ENCODE data around the gene PRKG1.

Gene PRKG1

GRCh38 chr10:52313933-52314821 lies 1239.9 kb downstream of the PRKG1 start, which contains the start of gene DKK1:
TSS of gene DKK1 (plus strand) at chr10:52314281. CDS start at chr10:52314435, 154 bp downstream.
- peaks cover 11% of the 10 kb centered on the region for H3K4me1 Mint-ChIP-seq (ENCODE audit: low read depth)
- H3K27ac Mint-ChIP-seq: no peak within 1 kb of the TSS
- peak; percentile 9 for DNase-seq (ENCODE audit: low spot score)

GRCh38 chr10:52314822-52315552 lies 1240.7 kb downstream of the PRKG1 start:
- Mint-ChIP-seq H3K9me3 (no peaks in the 10 kb centered on the region), H3K4me3 (peak overlapping the region; percentile 59), H3K36me3 (ENCODE audit: low read depth) (no peaks in the 10 kb centered on the region), H3K4me1 (ENCODE audit: low read depth) (peaks cover 11% of the 10 kb centered on the region), H3K27me3 (ENCODE audit: low read depth) (peaks cover 47% of the 10 kb centered on the region), H3K27ac (no peak overlapping the region)
- no peak for DNase-seq (ENCODE audit: low spot score)

More at GRCh38 chr10:52313933-52314821, 1239.9 kb downstream of the PRKG1 start, which contains the start of gene DKK1:
- no peaks in the 10 kb centered on the region for H3K36me3 Mint-ChIP-seq (ENCODE audit: low read depth)
- peak within 1 kb of the TSS; percentile 59 for H3K4me3 Mint-ChIP-seq
- no peaks in the 10 kb centered on the region for H3K9me3 Mint-ChIP-seq
- peaks cover 55% of the 10 kb centered on the region for H3K27me3 Mint-ChIP-seq (ENCODE audit: low read depth)

GRCh38 chr10:52316001-52316400 lies 1241.7 kb downstream of the PRKG1 start:
- no peak for DNase-seq (ENCODE audit: low spot score)
- Mint-ChIP-seq H3K9me3 (no peaks in the 10 kb centered on the region), H3K4me1 (ENCODE audit: low read depth) (peaks cover 11% of the 10 kb centered on the region), H3K27ac (no peak overlapping the region), H3K4me3 (no peak overlapping the region), H3K36me3 (ENCODE audit: low read depth) (no peaks in the 10 kb centered on the region), H3K27me3 (ENCODE audit: low read depth) (peaks cover 43% of the 10 kb centered on the region)

GRCh38 chr10:52316500-52316899 lies 1242.2 kb downstream of the PRKG1 start:
- Mint-ChIP-seq H3K27ac (no peak overlapping the region), H3K4me3 (no peak overlapping the region), H3K36me3 (ENCODE audit: low read depth) (no peaks in the 10 kb centered on the region), H3K27me3 (ENCODE audit: low read depth) (peaks cover 41% of the 10 kb centered on the region), H3K9me3 (no peaks in the 10 kb centered on the region), H3K4me1 (ENCODE audit: low read depth) (peaks cover 11% of the 10 kb centered on the region)
- DNase-seq (ENCODE audit: low spot score): no peak

- H3K27ac Mint-ChIP-seq: no peak overlapping the region
- no peak overlapping the region for H3K4me3 Mint-ChIP-seq
- H3K4me1 Mint-ChIP-seq (ENCODE audit: low read depth): peaks cover 9% of the 10 kb centered on the region
- H3K36me3 Mint-ChIP-seq (ENCODE audit: low read depth): no peaks in the 10 kb centered on the region
- peaks cover 27% of the 10 kb centered on the region for H3K27me3 Mint-ChIP-seq (ENCODE audit: low read depth)
- H3K9me3 Mint-ChIP-seq: no peaks in the 10 kb centered on the region
- DNase-seq (ENCODE audit: low spot score): no peak
Observed at GRCh38 chr10:52318136-52318701, 1243.9 kb downstream of the PRKG1 start.

GRCh38 chr10:52318822-52319464 lies 1244.7 kb downstream of the PRKG1 start:
- Mint-ChIP-seq H3K27ac (no peak overlapping the region), H3K36me3 (ENCODE audit: low read depth) (no peaks in the 10 kb centered on the region), H3K4me1 (ENCODE audit: low read depth) (peaks cover 7% of the 10 kb centered on the region), H3K4me3 (no peak overlapping the region), H3K9me3 (no peaks in the 10 kb centered on the region), H3K27me3 (ENCODE audit: low read depth) (peaks cover 21% of the 10 kb centered on the region)
- no peak for DNase-seq (ENCODE audit: low spot score)

- no peaks in the 10 kb centered on the region for H3K9me3 Mint-ChIP-seq
- peaks cover under 1% of the 10 kb centered on the region for H3K4me1 Mint-ChIP-seq (ENCODE audit: low read depth)
- no peaks in the 10 kb centered on the region for H3K36me3 Mint-ChIP-seq (ENCODE audit: low read depth)
- no peak for DNase-seq (ENCODE audit: low spot score)
- H3K27ac Mint-ChIP-seq: no peak overlapping the region
- H3K27me3 Mint-ChIP-seq (ENCODE audit: low read depth): peaks cover 11% of the 10 kb centered on the region
- H3K4me3 Mint-ChIP-seq: no peak overlapping the region
Observed at GRCh38 chr10:52319926-52320325, 1245.6 kb downstream of the PRKG1 start.

GRCh38 chr10:52322323-52322722 lies 1248.0 kb downstream of the PRKG1 start:
- Mint-ChIP-seq H3K27me3 (ENCODE audit: low read depth) (no peaks in the 10 kb centered on the region), H3K4me3 (no peak overlapping the region), H3K36me3 (ENCODE audit: low read depth) (no peaks in the 10 kb centered on the region), H3K9me3 (no peaks in the 10 kb centered on the region), H3K4me1 (ENCODE audit: low read depth) (no peaks in the 10 kb centered on the region), H3K27ac (no peak overlapping the region)
- no peak for DNase-seq (ENCODE audit: low spot score)

GRCh38 chr10:52322936-52323335 lies 1248.6 kb downstream of the PRKG1 start:
- H3K4me1 Mint-ChIP-seq (ENCODE audit: low read depth): no peaks in the 10 kb centered on the region
- H3K9me3 Mint-ChIP-seq: no peaks in the 10 kb centered on the region
- no peak overlapping the region for H3K4me3 Mint-ChIP-seq
- no peak for DNase-seq (ENCODE audit: low spot score)
- no peak overlapping the region for H3K27ac Mint-ChIP-seq
- H3K27me3 Mint-ChIP-seq (ENCODE audit: low read depth): no peaks in the 10 kb centered on the region
- H3K36me3 Mint-ChIP-seq (ENCODE audit: low read depth): no peaks in the 10 kb centered on the region

GRCh38 chr10:52326382-52326781 lies 1252.1 kb downstream of the PRKG1 start:
- H3K27me3 Mint-ChIP-seq (ENCODE audit: low read depth): no peaks in the 10 kb centered on the region
- no peak overlapping the region for H3K27ac Mint-ChIP-seq
- no peak overlapping the region for H3K4me3 Mint-ChIP-seq
- no peaks in the 10 kb centered on the region for H3K4me1 Mint-ChIP-seq (ENCODE audit: low read depth)
- DNase-seq (ENCODE audit: low spot score): no peak
- H3K36me3 Mint-ChIP-seq (ENCODE audit: low read depth): no peaks in the 10 kb centered on the region
- H3K9me3 Mint-ChIP-seq: no peaks in the 10 kb centered on the region

GRCh38 chr10:52331638-52332364 lies 1257.5 kb downstream of the PRKG1 start:
- no peaks in the 10 kb centered on the region for H3K36me3 Mint-ChIP-seq (ENCODE audit: low read depth)
- no peaks in the 10 kb centered on the region for H3K9me3 Mint-ChIP-seq
- no peak overlapping the region for H3K27ac Mint-ChIP-seq
- DNase-seq (ENCODE audit: low spot score): no peak
- no peak overlapping the region for H3K4me3 Mint-ChIP-seq
- no peaks in the 10 kb centered on the region for H3K4me1 Mint-ChIP-seq (ENCODE audit: low read depth)
- no peaks in the 10 kb centered on the region for H3K27me3 Mint-ChIP-seq (ENCODE audit: low read depth)

GRCh38 chr10:52332815-52333214 lies 1258.5 kb downstream of the PRKG1 start:
- no peak overlapping the region for H3K4me3 Mint-ChIP-seq
- no peaks in the 10 kb centered on the region for H3K27me3 Mint-ChIP-seq (ENCODE audit: low read depth)
- H3K36me3 Mint-ChIP-seq (ENCODE audit: low read depth): no peaks in the 10 kb centered on the region
- H3K4me1 Mint-ChIP-seq (ENCODE audit: low read depth): no peaks in the 10 kb centered on the region
- DNase-seq (ENCODE audit: low spot score): no peak
- H3K27ac Mint-ChIP-seq: no peak overlapping the region
- no peaks in the 10 kb centered on the region for H3K9me3 Mint-ChIP-seq

- DNase-seq (ENCODE audit: low spot score): no peak
- no peaks in the 10 kb centered on the region for H3K4me1 Mint-ChIP-seq (ENCODE audit: low read depth)
- no peak overlapping the region for H3K27ac Mint-ChIP-seq
- H3K4me3 Mint-ChIP-seq: no peak overlapping the region
- no peaks in the 10 kb centered on the region for H3K36me3 Mint-ChIP-seq (ENCODE audit: low read depth)
- H3K9me3 Mint-ChIP-seq: no peaks in the 10 kb centered on the region
- no peaks in the 10 kb centered on the region for H3K27me3 Mint-ChIP-seq (ENCODE audit: low read depth)
Observed at GRCh38 chr10:52334595-52334994, 1260.3 kb downstream of the PRKG1 start.
